Motor neuron (in vitro differentiated cells): Measurements from ENCODE around the gene CISTR. TPM values are rescaled to one million over a fixed set of nuclear protein-coding genes. Genes with fewer than 3 reads are reported as not detected.
A peak's percentile ranks its signal among the peaks of the same experiment; 100 is the strongest.

ENCODE experiments used
- ATAC-seq, 8 experiments: fragments of 200-7000 bp; cut with Tn5 transposase; replicated peaks in 6 of 8; 2 replicates each; pipeline ENCODE4 v1.8.0; 2021; ENCODE audit warnings: mild to moderate bottlenecking in 8 of 8, moderate library complexity in 8 of 8
- H3K27ac ChIP-seq, 2 donors: fragments of 250-450 bp; sonication (Bioruptor Pico); 2 replicates each; pipeline ENCODE4 v1.9.0; 2021; ENCODE audit warnings: antibody characterized with exemption in 2 of 2, mild to moderate bottlenecking in 2 of 2, moderate library complexity in 1 of 2
- H3K4me1 ChIP-seq, 2 donors: fragments of 250-450 bp; sonication (Bioruptor Pico); replicated peaks in 1 of 2; 2 replicates each; pipeline ENCODE4 v1.6.1; 2021; ENCODE audit warnings: antibody characterized with exemption in 2 of 2, mild to moderate bottlenecking in 2 of 2, moderate library complexity in 1 of 2
- H3K4me3 ChIP-seq, 5 donors: fragments of 250-450 bp; sonication (Bioruptor Pico); 2 replicates each; pipeline ENCODE4 v1.9.0; 2021; ENCODE audit warnings: antibody characterized with exemption in 5 of 5, mild to moderate bottlenecking in 5 of 5, moderate library complexity in 4 of 5
- WGBS, 10 experiments: fragments of 450-650 bp; shearing (Covaris generic); methylation state at CpG; one replicate each; pipeline ENCODE4 v1.0.0; 2022; 5-methylcytosine and 5-hydroxymethylcytosine counted together
- in situ Hi-C, 9 experiments: fragments of 400-800 bp; cut with MboI; loops; one replicate each; pipeline ENCODE4 v1.15.0; 2021; ENCODE audit warnings: low sequenced_read_pairs in 9 of 9, low pct_unique_long_range_greater_than_20kb in 2 of 9; ENCODE audit not compliant: unreplicated experiment in 9 of 9
- total RNA-seq, 8 experiments: library from RNA; unstranded; fragments of 300-600 nt; gene quantifications; 2 replicates each; pipeline versions ENCODE4 v1.2.3 to v1.2.4, GENCODE V29; 2022

CISTR gene
- total RNA-seq, 8 experiments from 2014 or later: 1.1 TPM; not detected in 7

DNA sequence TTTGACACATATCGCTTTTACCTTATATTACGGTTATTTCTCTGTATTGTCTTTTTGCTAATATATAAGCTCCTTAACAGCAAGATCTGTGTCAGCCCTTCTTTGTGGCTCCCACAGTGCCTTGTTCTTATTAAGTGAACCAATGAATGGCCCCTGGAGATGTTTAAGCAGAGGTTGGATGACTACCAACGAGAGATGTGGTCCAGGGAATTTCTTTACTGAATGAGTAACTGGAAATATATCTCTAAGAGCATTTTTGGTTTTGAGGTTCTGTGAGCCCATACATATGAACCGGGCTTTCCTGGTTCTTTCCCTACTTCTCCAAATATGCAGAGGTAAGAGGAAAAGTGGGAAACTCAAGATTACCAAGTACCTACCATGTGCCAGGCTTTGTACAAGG is 48.0 kb downstream of the CISTR start:
- ATAC-seq: no peak
- WGBS, 10 experiments: 0 to 74% (median 59%) methylated on average over 1 to 4 of the region's 4 CpGs; no CpG with 5 or more reads in 1 of the 10 experiments
- Histone ChIP-seq H3K4me3 (no peak overlapping the region), H3K4me1 (peaks cover 0 to 9% of the 10 kb centered on the region in 2 donors), H3K27ac (no peak overlapping the region)
- in situ Hi-C loops: loop anchor here in 2 of 9 experiments (5.0 kb wide), 1 partner anchor 39 kb away; no protein-coding TSS in a partner anchor

DNA sequence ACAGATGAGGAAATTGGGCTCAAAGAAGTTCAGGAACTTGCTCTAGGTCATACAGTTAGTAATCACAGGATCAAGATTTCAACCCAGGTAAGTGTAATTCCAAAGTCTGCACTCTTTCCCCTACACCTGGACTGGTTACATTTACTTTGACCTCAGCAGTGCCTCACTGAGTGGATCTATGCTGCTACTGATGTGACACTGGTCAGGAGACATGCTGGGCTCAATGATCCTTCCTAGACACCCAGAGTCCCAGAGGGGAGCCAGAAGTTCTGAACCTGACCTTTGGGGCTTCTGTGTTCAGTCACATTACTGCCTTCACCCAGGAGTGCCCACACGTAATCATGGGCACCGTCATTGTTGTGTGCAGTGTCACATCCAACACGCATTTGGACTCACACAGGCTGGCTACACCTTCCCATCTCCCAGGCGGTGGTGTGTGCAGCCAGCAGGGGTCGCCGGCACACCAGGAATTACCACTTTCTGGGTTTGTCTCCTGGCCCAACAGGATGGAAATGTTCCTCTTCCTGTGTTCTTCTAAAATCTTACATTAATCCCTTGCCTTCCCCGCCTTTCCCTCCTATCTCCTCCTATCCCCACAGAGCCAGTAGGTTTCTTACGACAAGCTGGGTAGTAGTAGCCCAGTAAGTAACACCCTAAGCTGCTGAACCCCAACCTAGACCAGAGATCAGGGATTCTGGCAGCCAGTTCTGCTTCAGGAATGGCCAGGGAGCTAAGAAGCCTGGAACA is 50.1 kb downstream of the CISTR start:
- Histone ChIP-seq H3K4me3 (no peak overlapping the region), H3K27ac (no peak overlapping the region), H3K4me1 (peaks cover 6 to 18% of the 10 kb centered on the region in 2 donors)
- peak; percentile 82 to 100 (median 90) for ATAC-seq
- 0 to 17% (median 0%) methylated on average over 1 to 4 of the region's 8 CpGs; no CpG with 5 or more reads in 5 of the 10 experiments for WGBS, 10 experiments
- in situ Hi-C loops: loop anchor here in 2 of 9 experiments (5.0 kb wide), 1 partner anchor 41 kb away; no protein-coding TSS in a partner anchor

- WGBS, 10 experiments: 0 to 54% (median 25%) methylated on average over 1 to 6 of the region's 6 CpGs; no CpG with 5 or more reads in 1 of the 10 experiments
- in situ Hi-C loops: loop anchor here in 2 of 9 experiments (5.0 kb wide), 1 partner anchor 42 kb away; no protein-coding TSS in a partner anchor
- peaks cover 17 to 29% of the 10 kb centered on the region in 2 donors for H3K4me1 ChIP-seq
- no peak overlapping the region for H3K27ac ChIP-seq
- no peak for ATAC-seq
- H3K4me3 ChIP-seq: no peak overlapping the region
These were observed 51.2 kb downstream of the CISTR start for GRCh38 chr12:53700567-53700966.

DNA sequence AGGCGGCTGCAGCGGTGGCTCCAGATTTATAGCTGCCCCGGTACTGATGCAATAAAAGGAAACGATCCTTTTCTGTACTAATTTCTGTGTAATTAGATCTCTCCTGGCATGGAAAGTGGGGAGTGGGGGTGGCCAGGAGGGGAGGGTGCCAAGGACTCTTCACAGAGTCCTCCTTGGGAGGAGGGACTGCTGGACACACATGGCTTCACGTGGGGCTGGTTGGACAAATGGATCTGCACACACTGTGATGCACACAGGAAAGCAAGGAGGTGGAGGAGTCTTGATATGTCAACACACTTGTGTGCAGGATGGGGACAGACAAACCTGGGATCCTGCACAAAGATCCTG is 52.1 kb downstream of the CISTR start:
- in situ Hi-C loops: loop anchor here in 5 of 9 experiments (5.0 to 10.0 kb wide), 3 partner anchors 43 to 48 kb away; no protein-coding TSS in a partner anchor
- peak in 2 of 8 experiments; percentile 6 to 14 for ATAC-seq
- Histone ChIP-seq H3K4me1 (peaks cover 26 to 37% of the 10 kb centered on the region in 2 donors), H3K4me3 (no peak overlapping the region), H3K27ac (no peak overlapping the region)
- 33% methylated on average over 4 of the region's 5 CpGs; no CpG with 5 or more reads in 9 of the 10 experiments for WGBS, 10 experiments

GRCh38 chr12:53698948-53699677 is 52.7 kb downstream of the CISTR start:
- WGBS, 10 experiments: 0 to 55% (median 29%) methylated on average over 1 to 3 of the region's 3 CpGs; no CpG with 5 or more reads in 3 of the 10 experiments
- ATAC-seq: no peak

GRCh38 chr12:53696655-53697331 is 55.0 kb downstream of the CISTR start:
- Histone ChIP-seq H3K27ac (no peak overlapping the region), H3K4me1 (peaks cover 29 to 42% of the 10 kb centered on the region in 2 donors), H3K4me3 (peak overlapping the region in 4 of 5 donors; percentile 6 to 27 (median 10))
- ATAC-seq: peak in 4 of 8 experiments; percentile 3 to 48 (median 24)
- in situ Hi-C loops: loop anchor here in 3 of 9 experiments (5.0 to 10.0 kb wide), 2 partner anchors 48 to 51 kb away; no protein-coding TSS in a partner anchor
- WGBS, 10 experiments: 0 to 69% (median 28%) methylated on average over 3 to 12 of the region's 24 CpGs

More at GRCh38 chr12:53698948-53699677, 52.7 kb downstream of the CISTR start:
- in situ Hi-C loops: loop anchor here in 3 of 9 experiments (5.0 to 10.0 kb wide), 2 partner anchors 46 to 48 kb away; no protein-coding TSS in a partner anchor
- Histone ChIP-seq H3K4me1 (peaks cover 29 to 42% of the 10 kb centered on the region in 2 donors), H3K4me3 (no peak overlapping the region), H3K27ac (no peak overlapping the region)

Other genes starting within 250 kb of the CISTR start
- gene NPFF, start 244.5 kb downstream of the CISTR start, total RNA-seq: 1 to 10 TPM in 1 of 8 experiments, under 1 TPM in 1, not detected in 6; 0.78 to 2.2 TPM
- gene ATF7, start 125.6 kb downstream of the CISTR start, total RNA-seq: 10 to 100 TPM in 5 of 8 experiments, 1 to 10 TPM in 3; 7.9 to 37.7 (median 12.5) TPM
- gene ATP5MC2, start 75.9 kb downstream of the CISTR start, total RNA-seq: 100 to 1,000 TPM; 318 to 563 (median 434) TPM
- gene CALCOCO1, start 24.5 kb downstream of the CISTR start, total RNA-seq: 100 to 1,000 TPM in 1 of 8 experiments, 10 to 100 TPM in 7; 28.8 to 141 (median 64.2) TPM
- gene HOXC13, start 186.9 kb upstream of the CISTR start, total RNA-seq: 1 to 10 TPM in 2 of 8 experiments, under 1 TPM in 4, not detected in 2; 0.05 to 4.7 (median 0.38) TPM
- gene HOXC12, start 202.9 kb upstream of the CISTR start, total RNA-seq: 1 to 10 TPM in 1 of 8 experiments, under 1 TPM in 5, not detected in 2; 0.13 to 5.2 (median 0.34) TPM
- 1 to 10 TPM in 1 of 8 experiments, under 1 TPM in 5, not detected in 2; 0.08 to 9.5 (median 0.35) TPM for gene HOXC11, start 221.1 kb upstream of the CISTR start, total RNA-seq
- 1 to 10 TPM in 1 of 8 experiments, under 1 TPM in 4, not detected in 3; 0.14 to 8.0 (median 0.42) TPM for gene HOTAIR, start 223.0 kb upstream of the CISTR start, total RNA-seq
- gene HOXC10, start 233.2 kb upstream of the CISTR start, total RNA-seq: 10 to 100 TPM in 1 of 8 experiments, 1 to 10 TPM in 2, under 1 TPM in 2, not detected in 3; 0.14 to 75.5 (median 1.0) TPM
- gene HOXC9, start 248.2 kb upstream of the CISTR start, total RNA-seq: 10 to 100 TPM in 2 of 8 experiments, 1 to 10 TPM in 6; 1.2 to 21.2 (median 2.3) TPM